ENCODE results near the gene NPAS3.

Gene NPAS3

GRCh38 chr14:33524244-33524643, 585.6 kb downstream of the NPAS3 start:
- no peak for TF ChIP-seq CTCF (conservative IDR thresholded peaks at IDR 0.05; ENCODE audit: low read length)
- no peak for DNase-seq (ENCODE audit: low read depth)
- H3K4me3 ChIP-seq (ENCODE audit: low read length) = no peak overlapping the region

DNA sequence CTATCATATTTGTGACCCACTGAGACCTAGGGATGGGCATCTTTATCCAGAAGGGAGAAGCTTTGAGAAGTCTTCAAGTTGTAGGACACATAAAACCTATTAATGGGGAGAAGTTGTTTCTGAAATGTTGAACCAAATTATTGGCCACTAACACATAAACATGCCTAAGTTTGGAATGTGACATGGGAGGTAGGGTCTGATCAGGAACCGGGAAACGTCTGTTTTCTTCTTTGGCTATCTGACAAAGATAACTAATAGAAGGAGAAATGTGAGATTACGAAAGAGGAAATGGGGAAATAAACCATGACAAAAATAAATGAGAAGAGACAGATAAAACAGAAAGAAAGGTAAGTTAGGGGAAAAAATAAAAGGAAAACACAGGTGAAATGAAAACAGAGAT, 586.9 kb downstream of the NPAS3 start:
- no peak for DNase-seq (ENCODE audit: low read depth)
- TF ChIP-seq CTCF (conservative IDR thresholded peaks at IDR 0.05; ENCODE audit: low read length) = no peak
- no peak overlapping the region for H3K4me3 ChIP-seq (ENCODE audit: low read length)

GRCh38 chr14:33527023-33527634, 588.5 kb downstream of the NPAS3 start:
- H3K4me3 ChIP-seq (ENCODE audit: low read length) = no peak overlapping the region
- TF ChIP-seq CTCF (conservative IDR thresholded peaks at IDR 0.05; ENCODE audit: low read length) = no peak
- DNase-seq (ENCODE audit: low read depth) = no peak

DNA sequence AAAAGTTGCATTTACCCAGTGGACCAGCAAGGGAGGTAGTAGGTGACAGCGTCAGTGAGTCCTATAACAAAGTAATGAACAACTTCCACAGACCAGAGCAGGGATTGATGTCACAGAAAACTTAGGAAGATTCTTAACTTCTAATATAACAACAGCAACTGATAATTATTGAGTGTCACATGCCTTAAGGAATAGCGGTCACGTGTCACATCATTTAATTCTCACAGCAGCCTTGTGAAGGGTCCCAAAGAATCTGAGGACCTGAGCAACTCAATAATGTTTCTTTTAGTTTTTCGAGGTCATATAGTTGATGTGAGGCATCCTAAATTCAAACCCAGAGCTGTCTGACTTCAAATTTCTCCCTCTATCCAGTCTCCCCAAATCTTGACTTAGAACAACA, 590.0 kb downstream of the NPAS3 start:
- no peak overlapping the region for H3K4me3 ChIP-seq (ENCODE audit: low read length)
- DNase-seq (ENCODE audit: low read depth) = no peak
- no peak for TF ChIP-seq CTCF (conservative IDR thresholded peaks at IDR 0.05; ENCODE audit: low read length)

DNA sequence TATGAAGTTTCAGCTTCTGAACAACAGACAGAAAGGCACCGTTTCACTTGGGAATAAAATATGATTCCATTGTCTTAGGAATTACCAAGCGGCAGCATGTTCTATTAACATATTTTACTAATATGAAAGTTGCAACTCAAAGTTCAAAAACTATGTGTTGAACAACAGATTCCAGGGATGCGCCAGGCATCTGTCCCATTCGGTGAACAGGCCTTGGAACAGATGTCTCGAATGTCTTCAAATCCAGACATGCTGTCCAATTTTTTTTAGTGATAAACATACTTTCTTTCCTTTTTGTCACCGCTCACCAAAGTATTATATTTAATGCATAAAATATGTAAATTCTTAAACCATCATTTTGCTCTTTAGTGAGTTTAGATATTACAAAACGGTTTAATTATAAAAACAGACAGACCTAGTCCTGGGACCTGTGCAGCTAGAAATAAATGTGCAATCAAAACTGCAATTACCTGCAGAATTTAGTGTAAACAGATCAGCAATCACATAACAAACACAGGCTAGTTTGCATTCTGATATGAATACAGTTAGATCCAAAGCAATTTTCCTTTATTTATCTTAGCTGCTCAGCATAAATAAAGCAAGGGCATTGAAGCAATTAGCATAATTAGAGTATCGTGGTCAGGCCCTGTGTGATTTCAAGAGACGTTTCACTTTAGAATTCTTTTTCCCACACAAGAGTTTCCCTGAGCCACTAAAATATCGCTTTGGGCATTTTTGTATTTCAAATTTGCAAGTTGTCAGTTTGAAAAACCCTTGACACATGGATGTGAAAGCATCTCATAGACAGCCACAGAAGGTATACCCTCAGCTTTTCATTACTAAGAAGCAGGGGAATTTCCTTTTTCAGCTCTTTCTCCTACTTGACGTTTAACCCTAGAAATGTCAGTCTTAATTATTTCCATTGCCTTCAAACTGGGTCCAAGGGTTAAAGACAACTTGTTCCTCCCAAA, 591.4 kb downstream of the NPAS3 start:
- no peak for DNase-seq (ENCODE audit: low read depth)
- H3K4me3 ChIP-seq (ENCODE audit: low read length) = no peak overlapping the region
- TF ChIP-seq CTCF (conservative IDR thresholded peaks at IDR 0.05; ENCODE audit: low read length) = no peak

GRCh38 chr14:33532553-33532952, 593.9 kb downstream of the NPAS3 start:
- no peak for DNase-seq (ENCODE audit: low read depth)
- no peak for TF ChIP-seq CTCF (conservative IDR thresholded peaks at IDR 0.05; ENCODE audit: low read length)
- H3K4me3 ChIP-seq (ENCODE audit: low read length) = no peak overlapping the region

DNA sequence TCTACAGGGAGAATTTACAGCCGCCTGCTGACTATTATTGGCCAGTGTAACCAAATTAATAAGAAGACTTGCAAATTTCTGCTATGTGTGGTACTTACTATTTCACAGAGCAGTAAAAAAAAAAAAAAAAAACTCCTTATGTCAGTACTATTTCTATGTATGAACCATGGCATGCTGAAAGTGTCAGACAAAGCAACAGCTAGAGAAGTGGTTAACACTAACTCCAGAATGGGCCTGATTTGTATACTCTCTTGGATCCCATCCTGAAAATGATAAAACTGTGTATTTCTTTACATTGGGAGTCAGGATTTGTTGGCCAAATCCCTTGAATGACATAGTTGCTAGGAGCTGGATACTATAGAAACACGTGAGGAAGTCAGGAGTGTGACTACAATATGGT, 595.4 kb downstream of the NPAS3 start:
- no peak for TF ChIP-seq CTCF (conservative IDR thresholded peaks at IDR 0.05; ENCODE audit: low read length)
- H3K4me3 ChIP-seq (ENCODE audit: low read length) = no peak overlapping the region
- no peak for DNase-seq (ENCODE audit: low read depth)
